HFF-Myc (cell line): ENCODE results near the gene HTD2.
"Not testable (repeated sequence)": the region's sequence is repeated elsewhere in the genome, so short reads cannot be mapped to it uniquely, and the experiment has no call there.

ENCODE experiments used
- DNase-seq: peaks from one replicate; pipeline ENCODE4 v3.0.0-alpha.2; 2011; ENCODE audit warnings: low read depth; ENCODE audit errors: extremely low read depth
- H3K4me3 ChIP-seq: replicated peaks from 2 replicates; pipeline ENCODE4 v1.5.1; 2011; ENCODE audit warnings: low read depth, mild to moderate bottlenecking, control low read depth, low read length
- TF ChIP-seq, protein P1 (sequence below): IDR thresholded peaks from 2 replicates; pipeline ENCODE4 v1.5.1; 2012; ENCODE audit warnings: mild to moderate bottlenecking, low read depth, low read length, control low read depth; ENCODE audit errors: missing control alignments

The HTD2 gene

DNA sequence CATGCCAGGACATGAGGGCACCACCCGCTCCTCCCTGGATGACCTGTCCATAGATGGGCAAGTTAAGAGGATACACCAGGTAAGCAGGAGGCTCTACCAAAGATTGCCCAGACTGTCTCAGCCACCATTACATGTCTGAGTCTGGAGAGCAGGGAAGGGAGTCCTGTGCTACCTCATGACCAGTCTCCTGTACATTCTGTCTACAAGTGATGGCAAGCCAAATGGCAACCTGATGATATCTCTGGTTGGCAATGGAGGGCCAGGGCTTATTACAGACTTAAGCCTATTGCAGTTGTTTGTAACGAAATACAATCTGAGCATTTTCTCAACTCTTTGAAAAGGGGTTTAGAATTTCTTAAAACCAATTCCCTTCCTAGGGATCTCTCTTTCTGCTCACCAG lies 37.0 kb upstream of the HTD2 start:
- DNase-seq: no peak
- TF ChIP-seq, protein P1, sequence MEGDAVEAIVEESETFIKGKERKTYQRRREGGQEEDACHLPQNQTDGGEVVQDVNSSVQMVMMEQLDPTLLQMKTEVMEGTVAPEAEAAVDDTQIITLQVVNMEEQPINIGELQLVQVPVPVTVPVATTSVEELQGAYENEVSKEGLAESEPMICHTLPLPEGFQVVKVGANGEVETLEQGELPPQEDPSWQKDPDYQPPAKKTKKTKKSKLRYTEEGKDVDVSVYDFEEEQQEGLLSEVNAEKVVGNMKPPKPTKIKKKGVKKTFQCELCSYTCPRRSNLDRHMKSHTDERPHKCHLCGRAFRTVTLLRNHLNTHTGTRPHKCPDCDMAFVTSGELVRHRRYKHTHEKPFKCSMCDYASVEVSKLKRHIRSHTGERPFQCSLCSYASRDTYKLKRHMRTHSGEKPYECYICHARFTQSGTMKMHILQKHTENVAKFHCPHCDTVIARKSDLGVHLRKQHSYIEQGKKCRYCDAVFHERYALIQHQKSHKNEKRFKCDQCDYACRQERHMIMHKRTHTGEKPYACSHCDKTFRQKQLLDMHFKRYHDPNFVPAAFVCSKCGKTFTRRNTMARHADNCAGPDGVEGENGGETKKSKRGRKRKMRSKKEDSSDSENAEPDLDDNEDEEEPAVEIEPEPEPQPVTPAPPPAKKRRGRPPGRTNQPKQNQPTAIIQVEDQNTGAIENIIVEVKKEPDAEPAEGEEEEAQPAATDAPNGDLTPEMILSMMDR: no peak
- no peak overlapping the region for H3K4me3 ChIP-seq

DNA sequence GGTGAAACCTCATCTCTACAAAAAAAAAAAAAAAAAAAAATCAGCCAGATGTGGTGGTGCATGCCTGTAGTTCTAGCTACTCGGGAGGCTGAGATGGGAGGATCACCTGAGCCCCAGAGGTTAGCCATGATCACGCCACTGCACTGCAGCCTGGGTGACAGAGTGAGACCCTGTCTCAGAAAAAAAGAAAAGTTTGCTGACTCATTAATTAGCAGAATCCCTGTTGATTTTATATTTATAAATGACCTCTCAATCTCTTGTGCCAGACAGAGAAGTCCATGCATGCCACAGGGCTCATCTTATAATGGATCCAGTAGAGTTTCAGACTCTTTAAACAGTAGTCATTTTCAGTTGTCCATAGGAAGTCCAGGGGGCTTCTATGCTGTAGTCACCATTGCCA lies 35.8 kb upstream of the HTD2 start:
- TF ChIP-seq, protein P1: no peak
- H3K4me3 ChIP-seq: no peak overlapping the region
- DNase-seq: no peak

DNA sequence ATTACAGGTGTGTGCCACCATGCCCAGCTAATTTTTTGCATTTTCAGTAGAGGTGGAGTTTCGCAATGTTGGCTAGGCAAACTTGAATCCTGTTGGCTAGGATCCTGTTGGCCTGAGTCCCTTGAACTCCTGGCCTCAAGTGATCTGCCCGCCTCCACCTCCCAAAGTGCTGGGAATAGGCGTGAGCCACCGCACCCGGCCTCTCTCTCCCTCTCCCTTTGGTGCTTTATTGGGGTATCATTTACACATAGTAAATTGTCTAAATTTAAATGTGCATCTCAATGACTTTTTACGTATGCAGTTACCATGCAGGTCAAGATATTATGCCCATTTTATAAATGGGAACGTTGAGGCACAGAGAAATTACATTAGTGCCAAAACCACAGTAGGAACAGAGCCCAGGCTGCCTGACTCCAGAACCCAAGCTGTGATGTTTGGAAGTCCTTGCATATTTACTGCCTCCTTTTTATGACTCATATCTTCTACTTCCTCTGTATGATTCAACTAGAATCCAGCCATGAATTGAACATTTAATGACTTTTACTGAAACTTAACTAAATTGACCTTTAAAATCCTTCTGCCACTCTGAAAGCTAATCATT lies 34.3 kb upstream of the HTD2 start:
- no peak overlapping the region for H3K4me3 ChIP-seq
- TF ChIP-seq, protein P1: no peak
- peak; percentile 73 for DNase-seq

DNA sequence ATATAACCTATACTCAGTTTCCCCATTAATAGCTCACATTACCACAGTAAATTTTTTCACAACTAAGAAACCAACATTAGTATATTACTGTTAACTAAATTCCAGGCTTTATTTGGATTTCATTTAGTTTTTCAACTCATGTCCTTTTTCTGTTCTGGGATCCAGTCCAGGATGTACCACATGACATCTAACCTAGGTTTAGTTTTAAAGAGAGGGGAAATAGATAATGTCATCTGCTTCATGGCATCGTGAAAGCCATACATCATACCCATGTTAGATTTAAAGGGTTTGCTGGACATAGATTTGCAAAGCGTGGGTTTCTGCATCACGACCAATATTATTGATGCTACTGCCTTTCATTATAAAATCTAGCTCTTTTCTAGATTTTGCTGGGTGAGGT lies 33.4 kb upstream of the HTD2 start:
- H3K4me3 ChIP-seq: no peak overlapping the region
- TF ChIP-seq, protein P1: no peak
- DNase-seq: peak; percentile 3

DNA sequence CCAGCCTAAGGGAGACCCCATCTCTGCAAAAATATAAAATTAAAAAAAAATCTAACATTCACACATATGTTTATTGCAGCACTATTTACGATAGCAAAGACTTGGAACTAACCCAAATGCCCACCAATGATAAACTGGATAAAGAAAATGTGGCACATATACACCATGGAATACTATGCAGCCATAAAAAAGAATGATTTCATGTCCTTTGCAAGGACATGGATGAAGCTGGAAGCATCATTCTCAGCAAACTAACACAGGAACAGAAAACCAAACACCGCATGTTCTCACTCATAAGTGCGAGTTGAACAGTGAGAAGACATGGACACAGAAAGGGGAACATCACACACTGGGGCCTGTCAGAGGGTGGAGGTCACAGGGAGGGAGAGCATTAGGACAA lies 33.0 kb upstream of the HTD2 start:
- not testable (repeated sequence) for DNase-seq, H3K4me3 ChIP-seq

DNA sequence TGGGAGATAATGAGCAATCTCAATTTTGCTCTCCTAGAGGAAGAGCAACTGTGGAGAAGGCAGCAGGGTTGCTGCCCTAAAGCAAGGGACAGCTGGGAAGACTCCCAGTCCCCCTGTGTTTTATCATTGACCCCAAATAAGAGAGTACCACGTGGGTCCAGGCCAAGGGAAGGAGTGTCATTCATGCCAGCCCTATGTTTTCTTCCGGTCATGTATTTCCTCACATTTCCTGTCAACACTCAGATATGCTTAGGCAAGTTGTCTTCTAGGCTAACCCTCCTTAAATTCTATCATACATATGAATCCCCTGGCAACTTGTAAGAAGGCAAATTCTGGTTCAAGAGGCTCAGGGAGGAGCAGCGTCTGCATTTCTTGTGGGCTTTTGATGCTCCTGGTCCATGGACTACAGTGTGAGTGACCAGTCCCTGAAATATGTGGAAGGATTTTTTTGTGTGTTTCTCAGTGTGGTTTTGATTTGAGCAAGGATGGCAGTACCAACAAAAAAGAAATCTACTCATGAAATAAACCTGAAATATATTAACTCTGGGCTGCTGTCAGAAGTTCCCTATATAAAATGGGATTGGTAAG lies 32.2 kb upstream of the HTD2 start:
- no peak for DNase-seq
- TF ChIP-seq, protein P1: no peak

DNA sequence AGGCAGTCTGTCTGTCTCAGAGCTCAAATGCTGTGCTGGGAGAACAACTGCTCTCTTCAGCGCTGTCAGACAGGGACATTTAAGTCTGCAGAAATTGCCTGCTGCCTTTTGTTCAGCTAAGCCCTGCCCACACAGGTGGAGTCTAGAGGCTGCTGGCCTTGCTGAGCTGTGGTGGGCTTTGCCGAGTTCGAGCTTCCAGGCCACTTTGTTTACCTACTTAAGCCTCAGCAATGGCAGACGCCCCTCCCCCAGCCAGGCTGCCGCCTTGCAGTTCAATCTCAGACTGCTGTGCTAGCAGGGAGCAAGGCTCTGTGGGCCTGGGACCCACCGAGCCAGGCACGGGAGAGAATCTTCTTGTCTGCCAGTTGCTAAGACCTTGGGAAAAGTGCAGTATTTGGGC lies 25.3 kb upstream of the HTD2 start:
- no peak overlapping the region for H3K4me3 ChIP-seq
- TF ChIP-seq, protein P1: no peak
- no peak for DNase-seq

More for the DNA sequence above, 32.2 kb upstream of the HTD2 start:
- no peak overlapping the region for H3K4me3 ChIP-seq
